Breast epithelium (tissue), 4 donors: ENCODE results near the gene TMCC1. TPM values are rescaled to one million over a fixed set of nuclear protein-coding genes. Genes with fewer than 3 reads are reported as not detected.

Experiments
- DNase-seq, 2 donors: peaks; one replicate each; pipeline ENCODE4 v3.0.0-alpha.2; 2019; ENCODE audit warnings: low spot score in 2 of 2
- H3K27ac ChIP-seq, 2 donors: fragments of 200-600 bp; sonication (generic) in 1 of 2; one replicate each; pipeline ENCODE4 v1.5.1; 2016 to 2019; ENCODE audit warnings: mild to moderate bottlenecking in 1 of 2
- H3K27me3 ChIP-seq, 2 donors: fragments of 200-600 bp; sonication (generic) in 1 of 2; one replicate each; pipeline versions ENCODE4 v1.5.1 to v1.6.0; 2017 to 2019; ENCODE audit warnings: control low read depth in 1 of 2, mild to moderate bottlenecking in 1 of 2
- H3K36me3 ChIP-seq: fragments of 200-600 bp; one replicate; pipeline ENCODE4 v1.5.1; 2019
- H3K4me1 ChIP-seq, 2 donors: fragments of 200-600 bp; sonication (generic); one replicate each; pipeline ENCODE4 v1.5.1; 2016 to 2019; ENCODE audit warnings: control low read depth in 1 of 2
- H3K4me3 ChIP-seq, 3 donors: fragments of 200-600 bp; sonication (generic); 1 replicate in 2 of 3; 2 replicates in 1 of 3; pipeline ENCODE4 v1.5.1; 2016 to 2019; ENCODE audit warnings: mild to moderate bottlenecking in 3 of 3, moderate library complexity in 2 of 3
- H3K9me3 ChIP-seq, 2 donors: fragments of 200-600 bp; sonication (generic) in 1 of 2; one replicate each; pipeline ENCODE4 v1.5.1; 2016 to 2019; ENCODE audit warnings: control low read depth in 1 of 2
- CTCF ChIP-seq, 3 donors: fragments of 450-650 bp; IDR thresholded peaks; one replicate each; pipeline ENCODE4 v1.5.1; 2016 to 2017; ENCODE audit warnings: antibody characterized with exemption in 3 of 3, mild to moderate bottlenecking in 3 of 3, moderate library complexity in 3 of 3
- POLR2A ChIP-seq: fragments of 450-650 bp; IDR thresholded peaks from one replicate; pipeline ENCODE4 v1.6.1; 2016; ENCODE audit warnings: antibody characterized with exemption, mild to moderate bottlenecking, moderate library complexity
- POLR2AphosphoS5 ChIP-seq, 3 donors: sonication (generic); formaldehyde crosslinking; IDR thresholded peaks; one replicate each; pipeline ENCODE4 v1.6.1; 2017; ENCODE audit warnings: antibody characterized with exemption in 3 of 3
- intact Hi-C: fragments of 100-400 bp; cut with DNase I; formaldehyde crosslinking; loops from one replicate; pipeline ENCODE4 v1.15.1; 2023; ENCODE audit warnings: low total_unique reads
- total RNA-seq, 3 donors: library from RNA; depleted of rRNA; stranded (reverse); fragments of >200 nt; gene quantifications; one replicate each; pipeline ENCODE4 v1.1.0, GENCODE V29; 2016

Gene TMCC1
- total RNA-seq, 3 donors from 2014 or later: 29.4 to 48.1 (median 29.8) TPM

- Histone ChIP-seq H3K4me1 (no peaks in the 10 kb centered on the region), H3K4me3 (no peak overlapping the region), H3K27me3 (no peaks in the 10 kb centered on the region), H3K9me3 (no peaks in the 10 kb centered on the region), H3K27ac (peak overlapping the region in 1 of 2 donors; percentile 6), H3K36me3 (no peaks in the 10 kb centered on the region)
- intact Hi-C loops: no loop called here
- TF ChIP-seq CTCF (IDR thresholded peaks at IDR 0.05) (no peak), POLR2AphosphoS5 (IDR thresholded peaks at IDR 0.05) (no peak), POLR2A (no peak)
- no peak for DNase-seq
Measured at GRCh38 chr3:129854460-129854859, 39.1 kb downstream of the TMCC1 start.

GRCh38 chr3:129845956-129846355 lies 47.6 kb downstream of the TMCC1 start:
- no peaks in the 10 kb centered on the region for H3K27me3 ChIP-seq

GRCh38 chr3:129840707-129841360 lies 52.7 kb downstream of the TMCC1 start:
- Histone ChIP-seq H3K9me3 (peaks cover 0 to 9% of the 10 kb centered on the region in 2 donors), H3K36me3 (no peaks in the 10 kb centered on the region), H3K27me3 (no peaks in the 10 kb centered on the region), H3K4me1 (no peaks in the 10 kb centered on the region), H3K4me3 (no peak overlapping the region), H3K27ac (no peak overlapping the region)
- intact Hi-C loops: no loop called here
- TF ChIP-seq POLR2AphosphoS5 (IDR thresholded peaks at IDR 0.05) (no peak), CTCF (IDR thresholded peaks at IDR 0.05) (no peak), POLR2A (no peak)
- DNase-seq: no peak

More at GRCh38 chr3:129845956-129846355, 47.6 kb downstream of the TMCC1 start:
- Histone ChIP-seq H3K9me3 (peaks cover 0 to 9% of the 10 kb centered on the region in 2 donors), H3K27ac (no peak overlapping the region), H3K4me1 (no peaks in the 10 kb centered on the region), H3K4me3 (no peak overlapping the region), H3K36me3 (no peaks in the 10 kb centered on the region)
- intact Hi-C loops: no loop called here
- no peak for DNase-seq
- no peak for TF ChIP-seq POLR2AphosphoS5 (IDR thresholded peaks at IDR 0.05)
- no peak for TF ChIP-seq CTCF (IDR thresholded peaks at IDR 0.05)
- no peak for TF ChIP-seq POLR2A

- intact Hi-C loops: no loop called here
- no peak for TF ChIP-seq CTCF (IDR thresholded peaks at IDR 0.05)
- no peak for TF ChIP-seq POLR2A
- TF ChIP-seq POLR2AphosphoS5 (IDR thresholded peaks at IDR 0.05): no peak
- H3K27me3 ChIP-seq: no peaks in the 10 kb centered on the region
- no peak overlapping the region for H3K4me3 ChIP-seq
- H3K36me3 ChIP-seq: no peaks in the 10 kb centered on the region
- H3K4me1 ChIP-seq: no peaks in the 10 kb centered on the region
- H3K27ac ChIP-seq: no peak overlapping the region
- no peak for DNase-seq
- H3K9me3 ChIP-seq: peaks cover 0 to 8% of the 10 kb centered on the region in 2 donors
Measured at GRCh38 chr3:129838086-129838485, 55.4 kb downstream of the TMCC1 start.

- Histone ChIP-seq H3K4me1 (no peaks in the 10 kb centered on the region), H3K36me3 (no peaks in the 10 kb centered on the region), H3K27ac (peak overlapping the region in 1 of 2 donors; percentile 21), H3K27me3 (no peaks in the 10 kb centered on the region), H3K9me3 (no peaks in the 10 kb centered on the region), H3K4me3 (no peak overlapping the region)
- no peak for DNase-seq
- intact Hi-C loops: no loop called here
- no peak for TF ChIP-seq POLR2A
- TF ChIP-seq POLR2AphosphoS5 (IDR thresholded peaks at IDR 0.05): no peak
- no peak for TF ChIP-seq CTCF (IDR thresholded peaks at IDR 0.05)
Measured at GRCh38 chr3:129837065-129837642, 56.4 kb downstream of the TMCC1 start.
